NCI-H2029 treated with DMSO at 0.1 percent for 48 hours (cell line): Measurements from ENCODE around the gene SPSB2.

Experiments
- DNase-seq: peaks from one replicate; lab custom pipeline; 2025; lab: John Stamatoyannopoulos, UW

Gene SPSB2

GRCh38 chr12:6851153-6851920 is 21.8 kb downstream of the SPSB2 start, which contains the start of gene CDCA3:
CDCA3 (minus strand) TSS chr12:6851286; CDS start chr12:6850952, 334 bp downstream.
- peak; percentile 97 for DNase-seq

- DNase-seq, result no peak
These were observed 22.3 kb downstream of the SPSB2 start for GRCh38 chr12:6850796-6851152.

- no peak for DNase-seq
These were observed 23.0 kb downstream of the SPSB2 start for GRCh38 chr12:6849976-6850560.

- DNase-seq, result no peak
These were observed 23.7 kb downstream of the SPSB2 start for GRCh38 chr12:6849427-6849826.

- DNase-seq, result no peak
These were observed 25.4 kb downstream of the SPSB2 start for GRCh38 chr12:6847676-6848075.

GRCh38 chr12:6846316-6846869 is 26.7 kb downstream of the SPSB2 start:
- DNase-seq, result no peak

GRCh38 chr12:6845395-6845794 is 27.7 kb downstream of the SPSB2 start:
- no peak for DNase-seq

GRCh38 chr12:6843118-6843902 is 29.8 kb downstream of the SPSB2 start:
- DNase-seq, result no peak

- DNase-seq, result no peak
These were observed 31.0 kb downstream of the SPSB2 start for GRCh38 chr12:6842075-6842474.

- DNase-seq, result no peak
These were observed 32.2 kb downstream of the SPSB2 start, which contains the start of gene GNB3 for GRCh38 chr12:6840761-6841515. GNB3 (plus strand) TSS chr12:6840925; CDS start chr12:6841288, 363 bp downstream.

- no peak for DNase-seq
These were observed 32.8 kb downstream of the SPSB2 start for GRCh38 chr12:6840330-6840729.

- no peak for DNase-seq
These were observed 33.5 kb downstream of the SPSB2 start for GRCh38 chr12:6839482-6840201.

- no peak for DNase-seq
These were observed 34.2 kb downstream of the SPSB2 start for GRCh38 chr12:6838854-6839253.

- no peak for DNase-seq
These were observed 35.6 kb downstream of the SPSB2 start for GRCh38 chr12:6837370-6838060.

GRCh38 chr12:6836851-6837250 is 36.3 kb downstream of the SPSB2 start:
- DNase-seq, result no peak

- DNase-seq, result no peak
These were observed 38.2 kb downstream of the SPSB2 start for GRCh38 chr12:6834873-6835272.

- DNase-seq, result no peak
These were observed 38.8 kb downstream of the SPSB2 start for GRCh38 chr12:6834254-6834653.

- DNase-seq, result no peak
These were observed 39.8 kb downstream of the SPSB2 start for GRCh38 chr12:6833189-6833890.

GRCh38 chr12:6832125-6832524 is 41.0 kb downstream of the SPSB2 start:
- DNase-seq, result no peak

GRCh38 chr12:6831450-6831995 is 41.6 kb downstream of the SPSB2 start:
- DNase-seq, result no peak
